ENCODE measurements around the gene CNOT4. TPM values are rescaled to one million over a fixed set of nuclear protein-coding genes. Genes with fewer than 3 reads are reported as not detected.
A peak's percentile ranks its signal among the peaks of the same experiment; 100 is the strongest.

CNOT4 gene
- total RNA-seq, 1 experiment from 2014 or later, result 34.3 TPM

- peaks cover 16% of the 10 kb centered on the region for H3K4me1 ChIP-seq
- no peak overlapping the region for H3K27ac ChIP-seq
- no peak for DNase-seq
- no peak overlapping the region for H3K4me3 ChIP-seq
- H3K27me3 ChIP-seq, result no peaks in the 10 kb centered on the region
- H3K36me3 ChIP-seq, result peaks cover 2% of the 10 kb centered on the region; the same call in 1 of the 2 replicates
- no peaks in the 10 kb centered on the region for H3K9me3 ChIP-seq (replicated peaks)
These were observed 126.3 kb downstream of the CNOT4 start for GRCh38 chr7:135383525-135384175.

DNA sequence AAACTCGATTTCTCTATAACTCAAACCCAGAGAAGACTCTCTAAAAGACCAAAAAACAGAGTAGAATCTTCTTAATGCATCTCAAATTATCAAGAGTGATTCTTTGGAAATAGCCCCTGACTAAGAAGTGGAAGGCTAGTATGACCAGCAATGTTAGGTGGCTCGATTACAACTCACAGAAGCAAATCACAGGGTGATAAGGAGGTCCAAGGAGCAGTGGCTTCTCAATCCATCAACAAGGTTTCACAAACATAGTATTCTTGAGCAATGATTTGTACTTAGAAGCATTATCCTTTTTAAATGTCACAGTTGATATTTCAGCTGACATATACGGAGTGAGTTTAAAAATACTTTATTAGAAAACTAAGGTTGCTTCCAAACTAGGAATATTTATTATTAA, 127.7 kb downstream of the CNOT4 start:
- H3K9me3 ChIP-seq (replicated peaks), result no peaks in the 10 kb centered on the region
- DNase-seq, result no peak
- H3K4me3 ChIP-seq, result no peak overlapping the region
- H3K27me3 ChIP-seq, result no peaks in the 10 kb centered on the region
- H3K36me3 ChIP-seq, result peaks cover 2% of the 10 kb centered on the region; the same call in 1 of the 2 replicates
- H3K27ac ChIP-seq, result no peak overlapping the region
- peaks cover 16% of the 10 kb centered on the region for H3K4me1 ChIP-seq

- DNase-seq, result no peak
- H3K36me3 ChIP-seq, result peaks cover 2% of the 10 kb centered on the region; the same call in 1 of the 2 replicates
- no peaks in the 10 kb centered on the region for H3K9me3 ChIP-seq (replicated peaks)
- no peak overlapping the region for H3K27ac ChIP-seq
- H3K27me3 ChIP-seq, result no peaks in the 10 kb centered on the region
- H3K4me3 ChIP-seq, result no peak overlapping the region
- peaks cover 16% of the 10 kb centered on the region for H3K4me1 ChIP-seq
These were observed 128.5 kb downstream of the CNOT4 start for GRCh38 chr7:135381369-135381768.

DNA sequence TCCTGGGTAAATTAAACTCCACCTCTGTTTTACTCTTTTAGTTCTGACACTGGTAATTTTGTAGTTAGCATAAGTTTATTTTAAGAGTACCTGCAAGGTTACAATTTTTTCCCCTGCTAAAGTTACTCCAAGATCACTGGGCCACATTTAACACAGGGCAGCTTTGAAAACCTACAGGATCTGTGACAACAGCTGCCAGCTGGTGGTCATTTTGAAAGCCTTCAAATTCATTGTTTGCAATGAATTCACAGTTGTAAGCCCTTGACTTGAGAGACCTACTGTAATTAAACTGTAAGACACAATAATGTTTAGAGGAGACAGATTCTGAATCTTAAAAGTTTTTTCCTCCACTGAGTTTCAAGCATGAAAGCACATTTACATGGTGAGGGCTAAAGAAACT, 129.6 kb downstream of the CNOT4 start:
- Histone ChIP-seq H3K9me3 (replicated peaks) (no peaks in the 10 kb centered on the region), H3K27me3 (no peaks in the 10 kb centered on the region), H3K27ac (peak overlapping the region; percentile 40), H3K4me1 (peaks cover 13% of the 10 kb centered on the region), H3K4me3 (no peak overlapping the region), H3K36me3 (peaks cover 2% of the 10 kb centered on the region; the same call in 1 of the 2 replicates)
- DNase-seq, result peak; percentile 46 to 76

DNA sequence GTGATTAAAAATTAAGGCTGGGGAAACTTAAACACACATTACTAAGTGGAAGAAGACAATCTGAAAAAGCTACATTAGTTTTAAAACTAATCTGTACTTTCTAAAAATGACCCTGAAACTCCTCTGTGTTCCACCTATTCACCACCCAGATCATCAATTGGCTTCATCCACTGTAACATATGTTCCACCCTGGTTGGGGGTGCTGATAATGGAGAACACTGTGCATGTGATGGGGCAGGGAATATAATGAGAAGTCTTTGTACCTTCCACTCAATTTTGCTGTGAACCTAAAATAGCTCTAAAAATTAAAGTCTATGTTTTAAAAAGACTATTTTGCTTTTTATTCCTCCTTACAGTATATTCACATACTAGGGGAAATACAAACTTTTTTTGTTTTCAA, 132.7 kb downstream of the CNOT4 start:
- H3K4me1 ChIP-seq, result peaks cover 13% of the 10 kb centered on the region
- no peaks in the 10 kb centered on the region for H3K9me3 ChIP-seq (replicated peaks)
- H3K27me3 ChIP-seq, result no peaks in the 10 kb centered on the region
- H3K27ac ChIP-seq, result no peak overlapping the region
- H3K4me3 ChIP-seq, result no peak overlapping the region
- H3K36me3 ChIP-seq, result peaks cover 2% of the 10 kb centered on the region; the same call in 1 of the 2 replicates
- DNase-seq, result no peak

GRCh38 chr7:135375908-135376699, 133.8 kb downstream of the CNOT4 start:
- no peaks in the 10 kb centered on the region for H3K9me3 ChIP-seq (replicated peaks)
- peaks cover 11% of the 10 kb centered on the region for H3K4me1 ChIP-seq
- no peak overlapping the region for H3K27ac ChIP-seq
- no peaks in the 10 kb centered on the region for H3K27me3 ChIP-seq
- no peak overlapping the region for H3K4me3 ChIP-seq
- no peaks in the 10 kb centered on the region for H3K36me3 ChIP-seq
- no peak for DNase-seq

DNA sequence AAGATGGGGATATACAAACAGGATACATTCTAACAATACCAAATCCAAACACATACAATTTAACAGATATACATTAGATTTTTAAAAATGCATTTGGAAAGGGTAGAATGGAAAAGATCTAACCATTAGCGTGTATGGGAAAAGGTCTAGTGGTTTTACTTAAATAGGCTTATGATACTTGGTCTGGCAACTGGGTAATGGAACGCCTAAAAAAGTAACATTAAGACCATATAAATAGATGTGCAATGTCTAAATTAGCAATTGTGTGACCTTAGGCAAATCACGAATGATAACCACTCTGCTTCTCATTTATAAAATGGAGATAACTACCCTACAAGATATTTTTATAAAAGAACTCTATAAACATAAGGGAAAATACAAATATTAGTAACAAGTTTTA, 135.2 kb downstream of the CNOT4 start:
- DNase-seq, result no peak
- no peak overlapping the region for H3K4me3 ChIP-seq
- H3K27ac ChIP-seq, result no peak overlapping the region
- H3K27me3 ChIP-seq, result no peaks in the 10 kb centered on the region
- no peaks in the 10 kb centered on the region for H3K9me3 ChIP-seq (replicated peaks)
- no peaks in the 10 kb centered on the region for H3K36me3 ChIP-seq
- no peaks in the 10 kb centered on the region for H3K4me1 ChIP-seq

DNA sequence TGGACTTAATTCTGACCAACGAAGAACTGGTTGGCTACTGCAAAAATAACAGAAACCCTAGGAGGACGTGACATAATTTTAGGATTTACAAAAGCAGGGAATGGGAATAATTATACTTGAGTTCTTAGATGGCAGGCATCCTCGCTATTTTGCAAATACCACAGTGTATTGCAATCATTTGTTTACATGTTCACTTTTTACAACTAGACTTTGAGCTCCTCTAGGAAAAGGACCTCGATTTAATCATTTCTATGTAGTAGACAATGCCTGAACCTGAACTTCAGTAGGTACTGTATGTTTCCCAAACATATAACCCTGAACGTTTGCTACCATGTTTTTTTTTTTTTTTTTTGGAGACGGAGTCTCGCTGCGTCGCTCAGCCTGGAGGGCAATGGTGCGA, 137.7 kb downstream of the CNOT4 start:
- Histone ChIP-seq H3K36me3 (no peaks in the 10 kb centered on the region), H3K9me3 (replicated peaks) (no peaks in the 10 kb centered on the region), H3K4me3 (no peak overlapping the region)

GRCh38 chr7:135370656-135371055, 139.2 kb downstream of the CNOT4 start:
- no peaks in the 10 kb centered on the region for H3K9me3 ChIP-seq (replicated peaks)
- H3K4me3 ChIP-seq, result no peak overlapping the region
- H3K4me1 ChIP-seq, result no peaks in the 10 kb centered on the region
- H3K36me3 ChIP-seq, result no peaks in the 10 kb centered on the region
- DNase-seq, result no peak
- no peak overlapping the region for H3K27ac ChIP-seq
- no peaks in the 10 kb centered on the region for H3K27me3 ChIP-seq

More for the DNA sequence above, 137.7 kb downstream of the CNOT4 start:
- no peak for DNase-seq
- Histone ChIP-seq H3K27ac (no peak overlapping the region), H3K27me3 (no peaks in the 10 kb centered on the region), H3K4me1 (no peaks in the 10 kb centered on the region)

DNA sequence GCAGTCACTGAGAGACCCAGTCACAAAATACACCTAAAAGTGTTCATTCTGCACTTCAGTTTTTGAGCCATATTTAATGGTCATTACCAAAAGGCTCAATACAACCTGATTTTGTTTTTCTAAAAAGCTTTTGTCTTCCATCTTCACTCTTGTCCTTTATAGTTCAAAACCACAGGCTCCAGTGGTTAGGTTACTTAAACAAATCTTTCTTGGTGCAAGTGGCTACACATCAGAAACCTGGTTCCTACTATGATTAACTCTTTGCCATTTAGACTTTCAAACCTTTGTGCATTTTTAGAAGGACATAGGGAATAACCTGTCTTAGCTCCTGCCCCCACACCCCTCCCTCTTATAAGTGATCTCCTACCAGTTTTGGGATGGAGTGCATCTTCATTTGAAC, 140.5 kb downstream of the CNOT4 start:
- no peak for DNase-seq
- H3K4me3 ChIP-seq, result no peak overlapping the region
- no peaks in the 10 kb centered on the region for H3K36me3 ChIP-seq
- H3K9me3 ChIP-seq (replicated peaks), result no peaks in the 10 kb centered on the region
- H3K4me1 ChIP-seq, result no peaks in the 10 kb centered on the region
- no peak overlapping the region for H3K27ac ChIP-seq
- no peaks in the 10 kb centered on the region for H3K27me3 ChIP-seq

DNA sequence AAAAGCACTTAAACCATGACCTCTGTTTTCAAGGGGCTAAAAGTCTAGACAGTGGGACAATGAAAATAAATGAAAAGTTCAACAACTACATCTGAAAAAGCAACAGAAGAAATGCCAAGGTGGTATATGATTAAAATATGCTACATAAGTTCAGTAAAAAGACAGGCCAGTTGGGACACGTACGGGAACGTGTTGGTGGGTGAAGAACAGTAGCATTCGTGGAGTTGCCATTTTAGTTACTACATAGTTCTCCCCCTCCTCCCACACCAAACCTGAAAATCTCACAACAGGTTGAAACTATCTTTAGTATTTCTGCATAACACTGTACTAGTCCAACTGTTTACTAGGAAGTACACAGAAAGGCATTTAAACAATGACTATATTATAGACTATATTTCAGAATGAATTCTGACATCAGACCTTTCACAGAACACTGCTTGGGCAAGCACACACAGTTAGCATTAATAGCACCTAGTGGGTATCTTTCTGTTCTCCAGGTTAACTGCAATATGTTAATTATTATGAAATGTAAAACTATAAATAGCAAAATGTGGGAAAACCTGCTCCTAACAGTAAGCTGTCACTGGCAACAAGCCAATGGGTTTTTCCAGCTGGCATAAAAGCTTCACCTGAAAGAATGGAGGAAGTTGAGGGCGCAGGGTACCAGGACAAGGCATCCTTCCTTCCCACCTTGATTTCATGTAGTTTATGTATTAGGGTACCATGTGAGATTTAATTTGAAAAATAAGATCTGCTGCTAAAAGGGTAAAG, 141.3 kb downstream of the CNOT4 start:
- H3K9me3 ChIP-seq (replicated peaks), result no peaks in the 10 kb centered on the region
- H3K27ac ChIP-seq, result no peak overlapping the region

GRCh38 chr7:135366843-135367508, 142.9 kb downstream of the CNOT4 start:
- Histone ChIP-seq H3K4me1 (no peaks in the 10 kb centered on the region), H3K9me3 (replicated peaks) (no peaks in the 10 kb centered on the region), H3K27ac (no peak overlapping the region), H3K27me3 (no peaks in the 10 kb centered on the region), H3K36me3 (peaks cover 9% of the 10 kb centered on the region), H3K4me3 (no peak overlapping the region)
- DNase-seq, result no peak

More for the DNA sequence above, 141.3 kb downstream of the CNOT4 start:
- Histone ChIP-seq H3K4me1 (no peaks in the 10 kb centered on the region), H3K4me3 (no peak overlapping the region), H3K36me3 (no peaks in the 10 kb centered on the region), H3K27me3 (no peaks in the 10 kb centered on the region)
- DNase-seq, result peak in 1 of 2 experiments; percentile 7

DNA sequence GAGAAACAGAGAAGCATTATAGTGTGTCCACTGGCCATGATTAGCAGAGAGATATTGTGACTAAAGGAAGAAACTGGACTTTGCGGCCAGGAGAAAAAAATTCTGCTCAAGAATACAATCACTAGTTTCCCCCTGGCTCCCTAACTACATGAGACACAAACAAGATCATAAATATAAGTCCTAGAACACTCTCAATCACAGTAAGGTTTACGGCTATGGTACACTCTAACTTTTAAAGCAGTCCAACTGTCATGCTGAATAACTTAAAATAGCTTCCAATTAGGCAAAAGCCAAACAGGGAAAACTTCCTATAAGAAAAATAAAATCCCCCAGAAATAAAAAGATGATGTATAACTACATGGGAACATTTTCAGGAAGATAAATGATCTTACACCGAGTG, 144.2 kb downstream of the CNOT4 start:
- H3K27me3 ChIP-seq, result no peaks in the 10 kb centered on the region
- no peaks in the 10 kb centered on the region for H3K9me3 ChIP-seq (replicated peaks)
- H3K36me3 ChIP-seq, result peaks cover 9% of the 10 kb centered on the region
- no peak overlapping the region for H3K27ac ChIP-seq
- H3K4me3 ChIP-seq, result no peak overlapping the region
- no peaks in the 10 kb centered on the region for H3K4me1 ChIP-seq
- DNase-seq, result no peak

GRCh38 chr7:135364206-135364605, 145.7 kb downstream of the CNOT4 start:
- no peak overlapping the region for H3K4me3 ChIP-seq
- peaks cover 9% of the 10 kb centered on the region for H3K36me3 ChIP-seq
- no peak overlapping the region for H3K27ac ChIP-seq
- no peak for DNase-seq
- H3K27me3 ChIP-seq, result no peaks in the 10 kb centered on the region
- no peaks in the 10 kb centered on the region for H3K4me1 ChIP-seq
- H3K9me3 ChIP-seq (replicated peaks), result no peaks in the 10 kb centered on the region

Measured in SJCRH30 (cell line).